Mucosa of stomach (tissue), 1 donor: ENCODE results near the gene C20orf204.
A peak's percentile ranks its signal among the peaks of the same experiment; 100 is the strongest.

ENCODE experiments used
- H3K27me3 ChIP-seq: one replicate; pipeline ENCODE4 v1.7.0; 2013; ENCODE audit warnings: mild to moderate bottlenecking, low read length; ENCODE audit not compliant: control insufficient read depth, insufficient read depth
- H3K36me3 ChIP-seq: one replicate; pipeline ENCODE4 v1.7.0; 2013; ENCODE audit warnings: low read length; ENCODE audit not compliant: control insufficient read depth, insufficient read depth
- H3K4me1 ChIP-seq: one replicate; pipeline ENCODE4 v1.7.0; 2013; ENCODE audit warnings: mild to moderate bottlenecking, low read length; ENCODE audit not compliant: control insufficient read depth, insufficient read depth
- H3K4me3 ChIP-seq: one replicate; pipeline ENCODE4 v1.7.0; 2013; ENCODE audit warnings: low read length
- H3K9ac ChIP-seq: one replicate; pipeline ENCODE4 v1.7.0; 2013; ENCODE audit warnings: mild to moderate bottlenecking, low read length, moderate library complexity
- H3K9me3 ChIP-seq: one replicate; pipeline ENCODE4 v1.7.0; 2013; ENCODE audit warnings: mild to moderate bottlenecking, low read length, moderate library complexity; ENCODE audit not compliant: control insufficient read depth
- donor health status: Pancreatic carcinoma.

C20orf204 gene

DNA sequence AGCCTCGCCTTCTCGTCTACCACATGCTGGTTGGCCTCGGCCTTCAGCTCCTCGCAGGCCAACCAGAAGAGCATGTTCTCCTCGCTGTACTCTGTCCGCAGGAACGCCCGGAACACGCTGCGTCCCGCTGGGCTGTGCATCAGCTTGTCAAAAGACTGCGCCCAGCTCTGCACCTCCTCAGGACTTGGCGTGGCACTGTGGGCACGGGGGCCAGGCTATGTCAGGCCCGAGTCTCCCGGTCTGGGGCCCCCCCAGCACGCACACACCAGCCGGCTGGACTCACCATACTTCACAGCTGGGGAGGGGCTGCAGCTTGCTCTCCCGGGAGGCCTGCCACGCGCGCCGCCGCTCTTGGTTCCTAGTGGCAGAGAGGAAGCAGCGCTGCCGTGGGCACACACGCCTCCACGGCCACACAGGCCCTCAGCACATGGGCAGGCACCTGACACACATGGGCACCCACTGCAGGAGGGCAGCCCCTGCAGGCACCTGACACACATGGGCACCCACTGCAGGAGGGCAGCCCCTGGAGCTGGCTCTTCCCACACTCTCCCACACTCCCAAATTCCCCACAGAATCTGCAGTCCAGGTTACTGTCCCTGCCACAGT, 38.3 kb downstream of the C20orf204 start:
- no peaks in the 10 kb centered on the region for H3K36me3 ChIP-seq
- peaks cover 12% of the 10 kb centered on the region for H3K4me1 ChIP-seq
- H3K9me3 ChIP-seq, result no peaks in the 10 kb centered on the region
- H3K27me3 ChIP-seq, result peaks cover 8% of the 10 kb centered on the region
- H3K4me3 ChIP-seq, result no peak overlapping the region
- no peak overlapping the region for H3K9ac ChIP-seq

DNA sequence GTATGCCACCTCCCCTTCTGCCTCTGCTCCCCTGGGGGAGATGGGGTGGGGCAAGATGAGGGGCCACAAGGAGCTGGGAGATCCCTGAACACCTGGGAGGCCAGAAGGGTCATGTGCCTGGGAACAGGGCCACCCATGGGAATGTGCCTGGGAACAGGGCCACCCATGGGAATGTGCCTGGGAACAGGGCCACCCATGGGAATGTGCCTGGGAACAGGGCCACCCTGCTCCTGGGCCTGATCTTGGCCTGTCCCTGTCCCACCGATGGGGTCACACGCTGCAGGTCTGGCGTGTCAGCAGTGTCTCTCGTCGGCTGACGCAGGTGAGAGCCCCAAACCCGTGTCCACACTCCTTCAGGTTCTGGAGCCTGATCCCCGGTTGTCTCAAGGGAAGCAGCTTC, 39.0 kb downstream of the C20orf204 start:
- H3K27me3 ChIP-seq, result peaks cover 8% of the 10 kb centered on the region
- H3K4me1 ChIP-seq, result peaks cover 14% of the 10 kb centered on the region
- no peak overlapping the region for H3K4me3 ChIP-seq
- H3K36me3 ChIP-seq, result no peaks in the 10 kb centered on the region
- no peak overlapping the region for H3K9ac ChIP-seq
- H3K9me3 ChIP-seq, result no peaks in the 10 kb centered on the region

DNA sequence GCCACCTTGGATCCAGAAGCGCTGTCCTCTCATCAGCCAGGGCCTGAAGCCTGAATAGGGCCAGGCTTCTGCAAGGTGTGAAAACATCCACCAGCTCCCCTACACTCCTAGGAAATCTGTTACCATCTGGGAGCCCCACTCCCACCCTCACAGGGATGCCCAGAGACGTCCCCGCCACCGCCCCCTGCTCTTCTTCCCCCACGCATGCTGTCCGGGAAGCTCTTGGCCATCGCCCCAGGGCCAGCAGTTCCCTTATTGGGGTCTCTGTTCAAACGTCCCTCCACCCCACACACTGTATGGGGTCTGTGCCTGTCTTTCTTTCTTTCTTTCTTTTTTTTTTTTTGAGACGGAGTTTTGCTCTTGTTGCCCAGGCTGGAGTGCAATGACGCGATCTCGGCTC, 39.6 kb downstream of the C20orf204 start:
- Histone ChIP-seq H3K9me3 (no peaks in the 10 kb centered on the region), H3K9ac (no peak overlapping the region), H3K4me3 (no peak overlapping the region), H3K4me1 (peaks cover 14% of the 10 kb centered on the region), H3K27me3 (peaks cover 8% of the 10 kb centered on the region), H3K36me3 (no peaks in the 10 kb centered on the region)

DNA sequence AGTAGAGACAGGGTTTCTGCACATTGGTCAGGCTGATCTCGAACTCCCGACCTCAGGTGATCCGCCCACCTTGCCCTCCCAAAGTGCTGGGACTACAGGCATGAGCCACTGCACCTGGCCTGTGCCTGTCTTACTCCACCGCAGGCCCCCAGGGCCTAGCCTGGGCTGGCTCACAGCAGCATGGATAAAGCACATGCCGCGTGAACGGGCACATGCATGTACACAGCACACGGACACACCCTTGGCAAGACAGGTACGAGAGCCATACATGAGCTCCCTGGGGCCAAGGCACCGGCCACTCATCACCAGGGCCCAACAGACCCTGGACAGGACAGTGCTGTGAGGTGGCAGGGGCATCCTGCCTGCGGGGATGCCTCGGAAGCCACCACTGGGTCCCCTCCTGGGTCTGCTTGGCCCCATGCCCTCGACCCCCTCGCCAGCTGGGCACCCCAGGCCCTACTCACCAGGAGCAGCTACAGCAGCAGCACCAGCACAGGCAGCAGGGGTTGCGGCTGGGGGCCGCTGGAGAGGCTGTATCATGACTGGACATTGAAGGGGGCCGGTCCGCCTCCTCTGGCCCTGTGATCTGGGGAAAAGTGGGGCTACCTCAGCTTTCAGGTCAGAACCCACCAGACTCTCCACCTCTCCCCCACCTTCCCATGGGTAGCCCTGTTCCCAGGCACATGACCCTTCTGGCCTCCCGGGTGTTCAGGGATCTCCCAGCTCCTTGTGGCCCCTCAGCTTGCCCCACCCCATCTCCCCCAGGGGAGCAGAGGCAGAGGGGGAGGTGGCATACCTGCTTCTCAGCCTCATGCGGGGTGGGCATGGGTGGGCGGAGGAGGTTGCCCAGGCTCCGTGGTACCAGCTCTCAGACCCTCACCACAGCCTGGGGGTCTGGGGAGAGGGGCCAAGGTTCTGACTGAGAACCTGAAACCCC, 40.3 kb downstream of the C20orf204 start:
- Histone ChIP-seq H3K9me3 (no peaks in the 10 kb centered on the region), H3K9ac (no peak overlapping the region), H3K36me3 (no peaks in the 10 kb centered on the region), H3K27me3 (peaks cover 12% of the 10 kb centered on the region), H3K4me3 (no peak overlapping the region), H3K4me1 (peaks cover 14% of the 10 kb centered on the region)

DNA sequence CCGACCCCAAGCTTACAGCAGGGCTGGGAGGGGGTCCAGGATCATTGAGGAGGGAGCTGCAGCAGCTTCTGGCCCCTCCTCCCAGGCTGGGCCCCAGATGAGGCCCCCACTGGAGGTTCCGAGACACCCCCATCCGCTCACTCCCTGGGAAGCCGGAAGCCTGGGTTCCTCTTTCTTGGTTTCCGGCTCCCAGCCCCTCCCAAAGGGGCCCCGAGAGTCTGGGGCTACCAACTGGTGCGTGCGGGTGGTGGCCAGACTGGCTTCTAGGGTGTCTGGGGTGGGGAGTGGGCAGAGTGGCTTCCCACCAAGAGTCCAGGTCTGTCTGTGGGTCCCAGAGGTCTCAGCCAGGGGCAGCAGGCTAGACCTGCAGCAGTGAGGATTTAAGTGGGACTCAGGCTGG, 41.1 kb downstream of the C20orf204 start:
- Histone ChIP-seq H3K4me3 (no peak overlapping the region), H3K36me3 (no peaks in the 10 kb centered on the region), H3K9me3 (no peaks in the 10 kb centered on the region), H3K4me1 (peaks cover 14% of the 10 kb centered on the region), H3K27me3 (peaks cover 19% of the 10 kb centered on the region), H3K9ac (no peak overlapping the region)

DNA sequence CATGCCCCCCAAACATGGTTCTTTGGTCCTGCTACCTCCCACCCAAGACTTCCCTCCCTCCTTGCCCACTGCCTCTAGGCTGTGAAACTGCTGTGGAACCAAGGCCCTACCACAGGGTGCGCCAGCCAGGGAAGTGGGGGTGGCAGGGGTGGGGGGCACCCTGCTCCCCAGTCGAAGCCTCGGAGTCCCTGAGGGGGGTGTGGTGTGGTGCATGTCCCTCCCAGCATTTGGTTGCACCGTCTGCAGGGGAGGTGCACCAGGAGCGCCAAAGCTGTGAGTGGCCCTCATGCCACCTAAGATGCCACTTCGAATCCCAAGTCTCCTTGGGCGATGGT, 41.5 kb downstream of the C20orf204 start:
- H3K4me3 ChIP-seq, result no peak overlapping the region
- peak overlapping the region; percentile 3 for H3K9ac ChIP-seq

DNA sequence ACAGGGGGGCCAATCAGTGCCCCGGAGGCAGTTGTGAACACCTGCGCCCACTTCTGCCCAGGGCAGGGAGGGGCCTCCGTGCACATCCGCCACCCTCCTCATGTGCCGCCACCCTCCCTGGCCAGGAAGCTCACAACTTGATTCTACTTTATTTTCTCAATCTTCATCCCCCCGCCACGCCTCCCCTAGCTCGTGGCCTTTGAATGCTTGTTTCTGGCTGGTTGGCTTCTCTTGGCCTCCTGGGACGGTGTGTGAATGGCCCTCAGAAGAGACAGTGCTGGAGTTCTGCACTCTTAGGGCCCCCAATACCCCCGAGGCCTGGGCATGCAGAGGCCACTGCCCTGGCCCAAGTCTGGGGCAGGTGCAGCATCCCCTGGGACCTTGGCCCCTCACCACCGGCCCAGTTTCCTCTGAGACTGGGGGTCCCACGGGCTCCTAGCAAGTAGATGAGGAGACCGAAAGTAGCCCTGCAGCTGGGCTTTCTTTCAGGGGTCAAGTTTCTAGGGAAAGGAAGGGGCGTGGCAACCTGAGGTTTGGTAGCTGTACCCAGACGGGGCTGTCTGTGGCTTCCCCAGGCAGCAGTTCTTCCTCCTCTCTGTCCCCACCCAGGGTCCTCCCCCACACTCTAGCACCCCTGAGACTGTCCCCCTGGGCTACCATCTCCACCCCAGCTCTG, 42.0 kb downstream of the C20orf204 start:
- no peak overlapping the region for H3K4me3 ChIP-seq
- H3K36me3 ChIP-seq, result no peaks in the 10 kb centered on the region
- H3K9me3 ChIP-seq, result no peaks in the 10 kb centered on the region
- peaks cover 14% of the 10 kb centered on the region for H3K4me1 ChIP-seq
- H3K9ac ChIP-seq, result peak overlapping the region; percentile 61
- peaks cover 28% of the 10 kb centered on the region for H3K27me3 ChIP-seq

More for the DNA sequence above, 41.5 kb downstream of the C20orf204 start:
- H3K36me3 ChIP-seq, result no peaks in the 10 kb centered on the region
- H3K4me1 ChIP-seq, result peaks cover 14% of the 10 kb centered on the region
- peaks cover 23% of the 10 kb centered on the region for H3K27me3 ChIP-seq
- no peaks in the 10 kb centered on the region for H3K9me3 ChIP-seq

DNA sequence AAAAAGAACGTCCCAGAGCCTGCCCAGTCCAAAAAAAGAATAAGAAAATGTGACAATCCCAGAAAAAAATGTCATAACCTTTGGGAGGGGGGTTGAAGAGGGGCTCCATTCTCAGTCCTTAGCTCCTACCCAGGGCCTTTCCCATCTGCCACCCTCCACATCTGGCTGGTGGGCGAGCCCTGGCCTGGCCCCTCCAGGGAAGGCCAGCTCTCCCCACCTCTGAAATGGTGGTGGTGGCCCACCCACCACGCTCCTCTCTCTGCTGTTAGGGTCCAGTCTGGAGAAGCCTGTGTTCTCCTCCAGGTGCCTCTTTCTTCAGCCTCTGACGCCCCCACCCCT, 42.9 kb downstream of the C20orf204 start:
- peaks cover 14% of the 10 kb centered on the region for H3K4me1 ChIP-seq
- H3K9ac ChIP-seq, result peak overlapping the region; percentile 61
- no peaks in the 10 kb centered on the region for H3K36me3 ChIP-seq
- no peaks in the 10 kb centered on the region for H3K9me3 ChIP-seq
- H3K27me3 ChIP-seq, result peaks cover 34% of the 10 kb centered on the region
- no peak overlapping the region for H3K4me3 ChIP-seq

DNA sequence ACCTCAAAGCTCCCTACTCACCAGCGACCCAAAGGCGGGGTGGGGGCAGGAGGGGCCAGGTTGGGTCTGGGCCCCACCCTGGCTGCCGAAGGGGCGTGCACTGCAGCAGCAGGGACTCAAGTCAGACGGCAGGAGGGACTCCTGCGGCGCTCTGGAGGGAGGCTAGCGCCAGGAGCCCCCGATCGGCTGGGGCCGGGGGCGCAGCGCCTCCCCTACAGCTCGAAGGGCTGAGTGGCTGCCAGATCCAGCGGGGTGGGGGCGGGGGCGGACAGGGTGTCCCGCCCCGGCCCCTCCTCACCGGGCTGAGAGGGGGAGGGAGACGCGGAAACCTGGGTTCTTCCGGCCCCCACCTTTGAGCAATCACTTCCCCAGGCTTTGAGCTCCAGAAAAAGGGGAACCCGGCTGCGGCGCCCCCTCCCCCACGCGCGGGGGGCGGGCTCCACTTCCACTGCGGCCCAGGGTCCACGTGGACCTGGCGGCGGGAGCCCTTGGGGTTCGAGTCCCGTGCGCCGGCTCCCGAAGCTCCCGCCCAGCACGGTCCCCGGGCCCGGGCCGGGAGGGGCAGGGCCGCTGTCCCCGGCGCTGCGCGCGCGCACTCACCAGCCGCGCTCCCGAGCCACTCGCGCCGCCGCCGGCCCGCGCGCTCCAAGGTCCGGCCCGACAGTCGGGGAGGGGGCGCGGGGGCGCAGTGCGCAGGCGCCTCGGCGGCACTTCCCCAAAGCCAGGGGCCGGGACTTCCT, 43.5 kb downstream of the C20orf204 start, which contains the start of gene RGS19:
Gene RGS19 (minus strand): TSS at position 246 of the 740 bp plus-strand sequence. CDS start 2,632 bp downstream, outside the sequence.
- Histone ChIP-seq H3K9ac (peak within 1 kb of the TSS; percentile 61), H3K27me3 (peaks cover 40% of the 10 kb centered on the region), H3K4me1 (peaks cover 18% of the 10 kb centered on the region)

DNA sequence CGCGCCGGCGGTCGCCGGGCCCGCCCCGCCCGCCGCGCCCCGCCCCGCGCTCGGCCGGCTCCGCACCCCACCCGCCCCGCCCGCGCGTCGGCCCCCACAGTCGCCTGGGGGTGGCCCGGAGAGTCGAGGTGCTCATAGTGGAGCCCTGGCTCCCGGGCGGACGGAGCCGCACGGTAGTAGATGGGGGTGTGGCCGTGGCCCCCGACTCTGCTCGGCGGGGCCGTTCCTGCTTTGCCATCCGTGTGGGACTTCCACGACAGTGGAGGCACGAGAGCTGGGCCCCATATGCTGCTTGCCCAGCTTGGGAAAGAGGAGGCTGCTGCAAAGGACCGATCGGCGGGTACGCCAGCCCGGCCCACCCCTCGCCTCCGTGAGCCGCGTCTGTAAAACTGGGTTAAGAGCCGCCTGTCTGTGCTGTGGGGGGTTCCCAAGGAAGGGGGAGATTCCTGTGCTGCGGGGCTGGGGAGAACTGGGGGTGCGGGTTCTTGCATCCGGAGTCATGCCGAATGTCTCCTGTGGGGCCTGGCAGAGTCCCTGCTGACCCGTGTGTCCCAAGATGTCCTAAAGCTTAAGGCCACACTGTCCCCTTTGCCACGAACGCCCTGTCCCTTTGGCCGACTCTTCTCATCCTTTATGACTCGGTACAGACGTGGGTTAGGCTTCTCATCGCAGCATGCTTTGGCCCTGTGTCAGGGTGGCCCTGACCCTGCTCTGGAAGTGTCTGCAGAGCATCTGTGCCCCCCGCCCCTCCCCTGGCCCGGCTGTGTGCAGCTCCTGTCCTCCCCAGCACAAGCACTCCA, 44.2 kb downstream of the C20orf204 start, which contains the start of gene OPRL1:
Gene OPRL1 (plus strand): TSS at position 70 of the 800 bp plus-strand sequence. CDS start 12,639 bp downstream, outside the sequence.
- Histone ChIP-seq H3K4me1 (peaks cover 21% of the 10 kb centered on the region), H3K36me3 (no peaks in the 10 kb centered on the region), H3K9me3 (no peaks in the 10 kb centered on the region), H3K27me3 (peaks cover 47% of the 10 kb centered on the region), H3K9ac (peak within 1 kb of the TSS; percentile 61), H3K4me3 (peak within 1 kb of the TSS; percentile 31)

More for the DNA sequence above, 43.5 kb downstream of the C20orf204 start, which contains the start of gene RGS19:
- Histone ChIP-seq H3K4me3 (peak within 1 kb of the TSS; percentile 31), H3K36me3 (no peaks in the 10 kb centered on the region), H3K9me3 (no peaks in the 10 kb centered on the region)
